IPS DF 4.7 (cell line): ENCODE measurements around the gene PEAK3.

Source experiments
- DNase-seq: peaks from one replicate; pipeline ENCODE4 v3.0.0-alpha.2; 2013; ENCODE audit warnings: low spot score; ENCODE audit errors: extremely low read depth

The PEAK3 gene

DNA sequence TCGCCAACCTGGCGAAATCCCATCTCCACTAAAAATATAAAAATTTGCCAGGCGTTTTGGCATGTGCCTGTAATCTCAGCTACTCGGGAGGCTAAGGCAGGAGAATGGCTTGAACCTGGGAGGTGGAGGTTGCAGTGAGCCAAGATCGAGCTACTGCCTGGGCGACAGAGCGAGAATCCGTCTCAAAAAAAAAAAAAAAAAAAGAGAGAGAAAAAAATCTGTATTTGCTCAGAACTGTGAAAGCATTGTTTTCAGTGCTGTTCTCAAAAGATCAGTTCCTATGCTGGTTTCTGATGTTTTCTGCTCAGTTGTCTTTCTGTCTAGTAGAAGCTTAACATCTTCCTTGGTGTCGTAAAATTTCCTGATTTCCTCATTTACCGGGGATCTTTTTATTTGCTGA is 42.8 kb downstream of the PEAK3 start:
- no peak for DNase-seq

DNA sequence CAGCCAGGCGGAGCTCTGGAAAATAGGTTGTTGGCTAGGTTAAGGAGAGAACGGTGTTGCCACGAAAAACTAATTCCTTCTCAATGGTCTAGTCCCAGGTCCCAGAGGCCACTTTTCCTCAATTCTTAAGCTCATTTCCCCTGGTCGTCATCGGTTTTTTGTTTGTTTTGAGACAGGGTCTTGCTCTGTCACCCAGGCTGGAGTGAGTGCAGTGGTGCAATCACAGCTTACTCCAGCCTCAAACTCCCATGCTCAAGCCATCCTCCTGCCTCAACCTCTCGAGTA is 44.2 kb downstream of the PEAK3 start:
- no peak for DNase-seq

DNA sequence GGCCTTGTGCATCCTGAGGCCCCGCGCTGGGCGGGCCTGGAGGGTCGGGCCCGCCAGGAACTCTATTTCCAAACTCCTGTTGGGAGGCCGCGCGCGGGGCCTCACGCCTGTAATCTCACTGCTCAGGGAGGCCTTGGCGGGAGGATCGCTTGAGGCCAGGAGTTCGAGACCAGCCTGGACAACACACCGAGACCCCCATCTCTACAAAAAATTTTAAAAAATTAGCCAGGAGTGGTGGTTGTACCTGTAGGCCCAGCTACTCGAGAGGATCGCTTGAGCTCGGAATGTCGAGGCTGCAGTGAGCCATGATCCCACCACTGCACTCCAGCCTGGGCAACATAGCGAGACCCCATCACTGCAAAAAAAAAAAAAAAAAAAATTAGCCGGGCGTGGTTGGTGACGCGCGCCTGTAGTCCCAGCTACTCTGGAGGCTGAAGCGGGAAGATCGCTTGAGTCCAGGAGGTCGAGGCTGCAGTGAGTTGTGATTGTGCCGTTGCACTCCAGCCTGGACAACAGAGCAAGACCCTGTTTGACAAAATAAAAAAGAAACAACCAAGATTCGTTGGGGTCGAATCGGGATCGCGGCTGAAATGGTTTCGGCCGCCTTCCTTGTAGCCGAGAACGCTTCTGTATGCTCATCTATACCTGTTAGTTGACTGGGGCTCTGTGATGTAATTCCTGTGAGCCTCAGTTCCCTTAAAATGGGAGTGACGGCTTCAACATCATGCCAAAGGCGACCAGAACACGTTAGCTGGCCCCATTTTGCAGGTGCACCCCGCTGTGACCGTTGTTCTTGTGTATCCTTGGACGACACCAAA is 44.7 kb downstream of the PEAK3 start:
- DNase-seq, result no peak

DNA sequence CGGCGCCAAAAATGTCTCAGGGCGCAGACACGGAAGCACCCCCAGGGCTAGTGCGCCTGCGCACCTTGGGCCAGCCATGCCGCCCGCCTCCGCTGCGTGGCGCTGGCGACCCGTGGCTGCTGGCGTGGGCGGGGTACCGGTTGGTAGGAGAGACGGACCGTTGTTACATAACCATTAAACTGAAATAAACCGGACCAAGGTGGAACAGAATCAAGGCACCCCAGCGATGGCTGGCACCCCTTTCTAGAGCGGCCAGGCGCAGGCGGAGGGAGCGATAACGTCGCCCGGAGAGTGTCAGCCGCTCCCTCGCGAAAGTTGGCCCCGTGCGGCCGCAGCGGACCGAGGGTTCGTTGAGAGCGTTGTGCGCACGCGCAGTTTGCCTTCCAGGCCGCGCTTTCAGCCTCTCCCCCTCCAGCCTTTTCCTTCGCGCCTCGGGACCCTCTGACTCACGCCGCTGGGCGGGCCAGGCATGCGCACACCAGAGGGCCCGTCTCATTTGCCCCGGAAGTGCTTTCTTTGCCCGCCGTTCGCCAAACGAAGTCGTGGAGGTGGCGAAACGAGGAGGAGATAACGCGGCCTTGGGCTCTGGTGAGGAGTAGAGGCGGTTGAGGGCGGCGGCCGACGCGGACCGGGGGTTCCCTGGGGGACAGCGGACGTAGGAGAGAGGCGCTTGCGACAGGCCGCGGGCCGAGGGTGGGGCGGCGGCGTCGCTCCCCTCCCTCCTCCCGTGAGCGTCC is 45.5 kb downstream of the PEAK3 start, which contains the start of the genes PLEKHJ1 and SF3A2:
TSS of gene PLEKHJ1 (minus strand) at position 16 of the 737 bp plus-strand sequence. CDS start 81 bp downstream, outside the sequence.
TSS of gene SF3A2 (plus strand) at position 511 of the 737 bp plus-strand sequence. CDS start 6,595 bp downstream, outside the sequence.
- DNase-seq, result peak; percentile 86

DNA sequence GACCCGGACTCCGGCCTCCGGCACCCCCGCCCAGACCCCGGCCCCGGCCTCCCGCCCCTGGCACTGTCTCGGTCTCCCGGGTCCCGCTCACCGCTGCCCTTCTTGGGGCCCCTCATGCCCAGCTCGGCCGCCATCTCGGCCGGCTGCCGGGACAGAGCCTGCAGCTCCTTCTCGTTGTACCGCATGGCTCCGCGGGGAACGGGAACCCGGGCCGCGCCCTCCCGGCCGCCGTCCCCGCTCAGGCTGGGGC is 46.0 kb downstream of the PEAK3 start:
- no peak for DNase-seq

DNA sequence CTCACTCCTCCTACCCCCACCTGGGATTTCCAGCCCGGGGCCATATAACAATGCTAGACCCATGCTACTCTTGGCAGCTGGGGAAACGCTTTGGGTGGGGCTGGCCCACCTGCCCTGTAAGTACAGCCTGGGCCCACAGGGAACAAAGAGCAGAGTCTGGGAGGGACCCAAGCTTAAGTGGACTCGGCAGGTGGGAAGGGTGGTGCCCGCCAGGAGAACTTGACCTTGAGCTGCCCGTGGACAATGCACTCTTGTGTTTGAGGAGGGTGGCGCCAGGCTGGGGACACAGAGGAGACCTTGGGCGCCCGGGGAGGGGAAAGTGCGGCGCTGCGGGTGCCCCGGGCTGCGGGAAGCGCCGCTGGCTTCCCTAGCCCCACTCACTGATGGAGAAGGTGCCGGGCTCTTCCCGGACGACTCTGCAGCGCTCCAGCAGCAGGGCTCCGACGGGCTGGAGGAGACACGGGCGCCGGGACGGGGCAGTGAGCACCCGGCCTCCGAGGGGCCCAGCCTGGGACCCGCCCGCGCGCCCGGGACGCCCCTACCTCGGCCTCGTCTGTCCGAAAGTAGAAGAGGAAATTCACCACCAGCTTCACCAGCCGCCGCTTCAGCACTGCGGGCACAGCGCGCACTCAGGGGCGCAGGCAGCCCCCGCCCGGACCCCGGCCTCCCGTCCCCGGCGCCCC is 46.5 kb downstream of the PEAK3 start:
- no peak for DNase-seq

DNA sequence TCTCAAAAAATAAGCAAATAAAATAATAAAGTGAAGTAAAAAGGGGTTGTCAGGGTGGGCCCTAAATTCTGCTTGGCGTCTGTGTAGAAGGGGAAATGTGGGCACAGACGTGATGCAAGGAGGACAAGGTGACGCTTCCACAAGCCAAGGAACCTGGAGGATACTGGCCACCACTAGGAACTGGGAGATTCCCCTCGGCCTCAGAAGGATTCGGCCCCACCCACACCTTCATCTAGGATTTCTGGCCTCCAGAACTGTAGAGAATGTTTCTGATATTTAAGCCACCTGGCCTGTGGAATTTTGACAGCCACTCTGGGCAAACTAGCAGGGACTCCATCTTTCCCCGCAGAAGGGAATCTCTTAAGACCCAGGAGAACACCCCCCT is 47.0 kb downstream of the PEAK3 start:
- DNase-seq, result no peak

DNA sequence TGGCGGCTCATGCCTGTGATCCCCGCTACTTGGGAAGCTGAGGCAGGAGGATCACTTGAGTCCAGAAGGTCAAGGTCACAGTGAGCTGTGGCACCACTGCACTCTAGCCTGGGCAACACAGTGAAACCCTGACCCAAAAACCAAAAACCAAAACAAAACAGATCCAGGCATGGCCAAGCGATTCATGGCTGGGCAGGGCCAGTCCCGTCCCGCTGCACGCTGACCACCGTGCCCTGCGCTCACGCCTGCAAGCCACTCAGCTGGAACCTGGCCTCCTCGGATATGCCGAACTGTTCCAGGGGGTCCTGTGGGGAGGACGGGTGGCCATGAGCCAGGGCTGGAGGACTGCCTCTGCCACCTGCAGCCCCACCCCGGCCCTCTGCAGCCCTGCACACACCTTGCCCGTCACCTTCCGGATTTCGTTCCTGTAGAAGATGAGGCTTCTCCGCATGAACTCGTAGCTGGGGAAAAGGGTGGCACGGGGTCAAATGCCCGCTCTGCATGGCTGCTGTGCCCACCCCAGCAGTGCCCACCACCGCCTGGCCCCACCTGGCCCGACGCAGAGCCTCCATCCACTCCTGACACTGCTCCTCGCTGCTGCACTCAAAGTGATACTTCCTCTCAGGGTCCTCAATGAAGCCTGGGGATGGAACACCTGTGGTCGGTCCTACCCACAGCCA is 48.2 kb downstream of the PEAK3 start:
- no peak for DNase-seq

DNA sequence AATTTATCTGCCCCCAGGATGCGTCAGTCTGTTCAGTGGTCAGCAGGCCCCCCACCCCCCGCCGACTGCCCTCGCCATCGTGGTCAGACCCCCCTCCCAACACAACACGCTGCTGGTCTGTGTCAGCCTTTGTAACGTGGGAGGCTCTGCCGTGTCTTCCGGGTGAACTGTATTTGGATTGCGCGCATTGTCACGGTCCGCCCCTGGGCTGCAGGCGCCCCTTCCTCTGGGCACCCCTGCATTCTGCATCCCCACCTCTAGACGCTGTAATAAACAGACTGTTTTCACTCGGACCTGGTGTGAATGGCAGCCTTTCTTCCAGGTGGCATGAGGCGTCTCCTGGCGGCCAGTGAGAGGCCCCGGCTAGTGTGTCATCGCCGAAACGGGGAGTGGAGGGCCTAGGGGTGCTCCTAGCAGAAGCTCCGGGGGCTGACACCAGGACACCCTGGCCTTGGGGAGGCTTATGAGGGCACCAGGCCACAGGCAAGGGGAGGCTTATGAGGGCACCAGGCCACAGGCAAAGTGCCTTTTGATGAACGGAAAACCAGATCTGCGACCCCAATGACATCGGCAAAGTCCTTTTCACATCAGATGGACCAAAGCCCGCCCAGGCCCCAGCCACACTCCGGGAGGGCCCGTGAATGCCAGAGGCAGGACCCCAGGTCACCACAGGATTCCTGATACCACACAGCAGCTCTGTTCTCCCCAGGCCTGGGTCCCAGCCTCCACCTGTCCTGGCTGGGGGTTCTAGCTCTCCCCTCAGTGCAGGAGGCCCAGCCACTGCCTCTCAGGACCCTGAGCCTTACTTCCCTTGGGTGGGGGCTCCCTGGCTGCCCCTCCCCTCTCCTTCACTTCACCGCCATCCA is 49.5 kb downstream of the PEAK3 start:
- no peak for DNase-seq

DNA sequence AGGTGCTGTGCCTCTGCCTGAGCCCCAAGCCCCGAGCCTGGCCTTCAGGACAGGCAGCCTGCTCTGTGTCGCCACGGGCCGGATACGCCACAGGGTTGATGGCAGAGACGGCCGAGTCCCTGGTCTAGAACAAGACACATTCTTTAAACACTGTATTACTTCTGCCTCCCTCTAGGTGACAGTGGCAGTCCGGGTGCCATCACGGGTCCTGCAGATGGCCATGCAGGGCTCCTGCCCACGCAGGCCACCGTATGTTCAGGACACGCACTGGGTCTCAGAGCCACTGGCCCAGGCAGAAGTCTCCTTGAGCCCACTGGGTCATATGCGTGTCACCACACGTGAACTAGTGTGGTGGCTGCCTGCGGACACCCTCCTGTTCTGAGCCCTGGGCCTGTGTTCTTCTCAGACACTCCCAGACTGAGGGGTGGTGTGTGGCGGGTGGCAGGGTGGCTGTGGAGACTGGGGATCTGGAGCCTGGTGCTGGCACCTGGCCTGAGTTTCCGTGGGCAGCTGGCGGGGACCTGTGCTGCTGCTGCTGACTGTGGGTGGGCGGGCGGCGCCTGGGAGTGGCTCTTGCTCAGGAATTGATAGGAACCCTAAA is 50.3 kb downstream of the PEAK3 start:
- no peak for DNase-seq

DNA sequence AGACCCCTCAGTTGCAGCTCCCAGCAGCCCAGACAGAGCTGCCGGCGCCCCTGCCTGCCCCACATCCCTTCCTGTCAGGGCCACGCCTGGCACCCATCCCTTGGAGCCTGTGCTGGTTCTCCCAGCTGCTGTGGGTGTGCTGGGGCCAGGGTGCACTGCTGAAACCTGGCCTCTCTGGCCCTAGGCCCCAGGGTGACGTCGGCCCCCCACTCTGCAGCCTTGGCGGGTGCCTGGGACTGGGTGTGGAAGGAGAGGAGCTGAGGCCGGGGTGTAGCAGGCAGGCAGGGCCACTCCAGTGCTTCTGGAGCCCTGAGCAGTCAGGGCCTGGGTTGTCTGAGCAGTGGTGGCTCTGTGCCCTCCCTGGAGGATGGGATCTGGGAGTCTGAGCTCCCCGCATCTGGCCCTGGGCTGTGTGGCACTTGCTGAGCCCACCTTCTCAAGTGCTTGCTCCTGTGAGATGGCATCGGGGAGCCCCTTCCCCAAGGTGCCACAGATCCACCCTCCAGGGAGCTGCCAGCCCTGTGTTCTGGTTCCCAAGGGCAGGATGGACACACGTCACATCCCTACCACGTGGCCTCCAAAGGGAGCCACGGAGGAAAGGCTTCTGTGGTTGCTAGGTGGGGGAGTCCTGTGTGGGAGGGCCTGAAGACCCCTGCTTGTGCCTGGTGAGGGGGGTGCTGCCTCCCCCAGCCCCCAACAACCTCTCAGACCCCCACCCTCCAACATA is 51.0 kb downstream of the PEAK3 start:
- no peak for DNase-seq

DNA sequence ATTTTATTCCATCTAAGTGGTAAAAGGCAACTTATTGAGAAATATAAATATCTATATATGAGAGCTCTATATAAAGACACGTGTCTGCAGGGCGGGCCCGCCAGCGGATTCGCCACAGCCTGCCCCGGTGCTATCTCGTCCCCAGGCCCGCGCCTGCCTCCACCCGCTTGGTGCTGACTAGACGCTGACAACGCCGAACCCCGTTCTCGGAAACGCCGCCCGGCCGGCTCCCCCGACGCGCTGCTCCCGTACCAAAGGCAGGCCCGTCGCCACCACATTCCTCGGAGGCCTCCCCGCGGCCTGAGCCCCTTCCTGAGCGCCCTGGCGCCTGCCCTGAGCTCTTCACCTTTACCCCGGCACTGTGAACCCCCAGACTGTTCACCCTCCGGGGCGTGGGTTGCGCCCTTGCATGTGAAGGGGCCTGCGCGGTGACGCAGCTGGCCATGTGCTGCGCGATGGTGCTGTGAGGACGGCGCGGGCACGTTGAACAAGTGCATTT is 51.9 kb downstream of the PEAK3 start:
- no peak for DNase-seq

DNA sequence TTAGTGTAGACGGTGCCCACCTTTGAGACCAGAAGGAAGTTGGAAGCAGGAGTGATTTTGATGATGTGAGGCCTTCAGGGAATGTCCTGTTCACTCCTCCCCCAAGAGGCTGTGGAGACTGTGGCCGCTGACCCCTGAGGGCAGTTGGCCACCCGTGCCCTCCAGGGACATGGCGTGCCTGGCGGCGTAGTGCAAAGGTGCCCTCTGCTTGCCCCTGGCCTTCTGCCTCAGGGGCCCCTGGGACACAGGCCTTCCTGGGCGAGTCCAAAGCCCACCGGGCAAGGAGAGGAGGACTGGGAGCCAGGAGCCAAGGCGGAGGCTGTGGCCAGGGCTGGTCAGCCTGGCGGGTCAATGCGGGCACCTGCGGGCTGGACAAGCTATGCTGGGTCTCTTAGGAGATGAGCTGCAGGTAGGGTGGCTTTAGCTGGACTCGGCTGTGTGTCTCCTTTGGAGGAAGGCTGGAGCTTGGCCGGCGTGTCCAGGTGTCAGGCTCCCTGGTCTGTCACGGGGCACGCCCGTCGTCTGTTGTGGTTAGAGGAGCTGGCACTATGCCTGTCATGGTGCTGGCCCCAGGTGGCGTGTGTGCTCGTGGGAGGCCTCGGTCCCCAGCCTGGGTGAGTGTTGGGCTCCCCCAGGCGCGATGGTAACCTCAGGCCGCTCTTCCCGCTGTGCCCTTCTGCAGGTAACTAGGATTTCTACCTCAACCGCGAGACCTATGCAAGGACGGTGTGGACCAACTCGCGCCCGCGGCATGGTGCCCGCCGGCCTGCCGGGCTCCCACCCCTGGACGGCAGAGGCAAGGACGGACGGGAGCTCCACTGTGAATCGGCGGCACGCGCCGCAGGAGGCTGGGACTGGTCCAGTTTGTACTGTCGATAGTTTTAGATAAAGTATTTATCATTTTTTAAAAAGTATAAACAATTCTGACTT is 52.6 kb downstream of the PEAK3 start:
- no peak for DNase-seq

DNA sequence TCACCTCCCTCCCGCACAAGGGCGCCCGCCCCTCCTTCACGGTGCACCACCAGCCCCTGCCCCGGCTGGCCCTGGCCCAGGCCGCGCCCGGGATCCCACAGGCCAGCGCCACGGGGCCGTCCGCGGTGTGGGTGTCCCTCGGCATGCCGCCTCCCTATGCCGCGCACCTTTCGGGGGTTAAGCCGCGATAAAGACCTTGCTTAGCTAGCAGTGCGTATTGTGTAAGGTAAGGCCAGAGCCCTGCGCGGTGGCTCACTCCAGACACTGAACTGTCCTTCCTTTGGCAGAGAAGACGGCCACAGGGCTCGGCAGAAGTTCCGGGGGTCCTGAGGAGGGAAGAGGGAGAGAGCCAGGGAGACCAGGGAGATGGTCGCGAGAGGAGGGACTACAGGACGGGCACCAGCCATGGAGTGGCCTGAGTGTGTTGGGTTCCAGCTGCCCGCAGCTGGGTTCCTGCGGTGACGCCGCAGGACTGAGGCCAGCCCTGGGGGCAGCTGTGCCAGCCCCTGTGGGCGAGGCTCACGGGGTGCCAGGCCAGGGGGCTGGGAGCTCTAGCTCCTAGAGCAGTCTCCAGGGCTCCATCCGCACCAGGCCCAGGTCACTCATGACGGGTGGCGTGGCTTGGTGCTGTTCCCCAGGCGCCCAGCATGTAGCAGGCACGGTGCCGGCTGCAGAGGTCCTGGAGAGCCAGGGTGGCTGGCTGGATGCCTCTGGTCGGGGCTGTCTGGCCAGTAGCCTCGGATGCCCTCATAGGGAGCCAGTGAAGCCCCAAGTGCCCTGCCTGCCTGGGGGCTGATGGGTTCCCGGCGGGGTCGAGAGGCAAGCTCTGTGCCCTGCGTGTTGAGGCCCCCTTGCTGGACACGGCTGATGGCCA is 53.6 kb downstream of the PEAK3 start:
- DNase-seq, result no peak

DNA sequence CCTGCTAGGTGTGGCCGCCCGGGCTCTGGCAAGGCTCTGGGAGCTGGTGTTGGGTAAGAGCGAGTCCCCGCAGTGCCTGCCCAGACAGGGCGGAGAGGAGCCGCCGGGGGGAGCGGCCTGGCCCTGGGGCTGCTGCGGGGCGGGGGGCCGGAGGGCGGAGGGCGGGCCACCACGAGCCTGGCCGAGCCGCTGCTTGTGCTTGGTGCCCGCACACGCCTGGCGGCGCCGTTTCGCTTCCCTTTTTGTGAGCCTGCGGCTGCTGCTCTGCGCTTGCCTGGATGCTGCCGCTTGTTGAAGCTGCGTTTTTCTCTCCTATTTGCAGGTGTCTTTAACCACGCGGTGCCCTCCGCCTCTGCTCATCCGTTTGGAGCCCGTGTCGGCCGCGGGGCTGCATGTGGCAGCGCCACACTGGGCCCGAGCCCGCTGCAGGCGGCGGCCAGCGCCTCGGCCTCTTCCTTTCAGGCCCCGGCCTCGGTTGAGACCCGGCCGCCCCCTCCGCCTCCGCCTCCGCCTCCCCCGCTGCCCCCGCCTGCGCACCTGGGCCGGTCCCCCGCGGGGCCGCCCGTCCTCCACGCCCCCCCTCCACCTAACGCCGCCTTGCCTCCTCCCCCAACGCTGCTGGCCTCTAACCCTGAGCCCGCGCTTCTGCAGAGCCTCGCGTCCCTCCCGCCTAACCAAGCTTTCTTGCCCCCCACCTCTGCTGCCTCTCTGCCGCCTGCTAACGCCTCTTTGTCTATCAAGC is 54.4 kb downstream of the PEAK3 start:
- no peak for DNase-seq

DNA sequence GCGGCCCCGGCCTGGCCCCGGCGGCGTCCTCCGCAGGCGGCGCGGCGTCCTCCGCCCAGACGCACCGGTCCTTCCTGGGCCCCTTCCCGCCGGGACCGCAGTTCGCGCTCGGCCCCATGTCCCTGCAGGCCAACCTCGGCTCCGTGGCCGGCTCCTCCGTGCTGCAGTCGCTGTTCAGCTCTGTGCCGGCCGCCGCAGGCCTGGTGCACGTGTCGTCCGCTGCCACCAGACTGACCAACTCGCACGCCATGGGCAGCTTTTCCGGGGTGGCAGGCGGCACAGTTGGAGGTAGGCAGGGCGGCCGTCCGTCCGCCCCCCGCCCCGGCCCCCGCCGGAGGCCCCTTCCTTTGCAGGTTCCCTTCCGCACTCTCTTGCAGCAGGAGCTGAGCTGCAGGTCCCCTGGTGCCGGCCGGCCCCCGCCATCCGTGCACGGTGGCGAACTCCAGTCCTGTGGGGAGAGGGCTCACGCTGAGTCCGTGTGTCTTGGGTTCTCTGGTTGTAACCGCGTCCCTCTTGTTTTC is 55.1 kb downstream of the PEAK3 start:
- DNase-seq, result no peak
